NB4 (cell line): ENCODE data around the gene ZBTB1.

ENCODE experiments used
- DNase-seq: peaks from one replicate; pipeline ENCODE4 v3.0.0; 2010; ENCODE audit warnings: low read depth
- H3K4me3 ChIP-seq: one replicate; pipeline ENCODE4 v1.5.1; 2011; ENCODE audit warnings: mild to moderate bottlenecking, low read depth, low read length, moderate library complexity
- MYC ChIP-seq: IDR thresholded peaks from 2 replicates; pipeline ENCODE4 v1.6.1; 2011; ENCODE audit warnings: low read depth, low read length
- POLR2A ChIP-seq: IDR thresholded peaks from 2 replicates; pipeline ENCODE4 v1.6.1; 2011; ENCODE audit warnings: mild to moderate bottlenecking; ENCODE audit not compliant: insufficient read length; ENCODE audit errors: extremely low read depth
- TF ChIP-seq, protein P1 (sequence below): IDR thresholded peaks from one replicate; pipeline ENCODE4 v1.5.1; 2012; ENCODE audit warnings: low read depth, low read length
- TF ChIP-seq, protein P2 (sequence below): IDR thresholded peaks from 2 replicates; pipeline ENCODE4 v1.6.1; 2011; ENCODE audit warnings: low read depth, low read length

The ZBTB1 gene

DNA sequence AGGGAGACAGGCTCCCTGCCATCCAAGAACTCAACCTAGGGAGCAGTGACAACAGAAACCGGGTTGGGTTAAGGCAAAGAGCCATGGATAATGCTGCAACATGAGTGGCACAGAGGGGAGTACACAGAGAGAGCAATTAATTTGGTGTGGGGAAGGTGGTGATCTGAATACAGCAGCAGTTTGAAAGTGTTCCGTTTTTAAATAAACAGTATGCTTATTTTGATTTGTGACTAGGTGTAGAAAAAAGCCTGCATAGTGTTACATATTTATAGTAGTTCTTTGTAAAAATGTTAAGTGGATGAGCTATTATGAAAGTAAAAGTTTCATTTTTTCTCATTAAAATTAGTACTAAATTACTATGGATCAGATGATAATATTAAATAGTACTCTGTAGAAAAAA is 30.5 kb upstream of the ZBTB1 start:
- no peak overlapping the region for H3K4me3 ChIP-seq
- DNase-seq = no peak
- TF ChIP-seq POLR2A (no peak), MYC (no peak)
- TF ChIP-seq, protein P1, sequence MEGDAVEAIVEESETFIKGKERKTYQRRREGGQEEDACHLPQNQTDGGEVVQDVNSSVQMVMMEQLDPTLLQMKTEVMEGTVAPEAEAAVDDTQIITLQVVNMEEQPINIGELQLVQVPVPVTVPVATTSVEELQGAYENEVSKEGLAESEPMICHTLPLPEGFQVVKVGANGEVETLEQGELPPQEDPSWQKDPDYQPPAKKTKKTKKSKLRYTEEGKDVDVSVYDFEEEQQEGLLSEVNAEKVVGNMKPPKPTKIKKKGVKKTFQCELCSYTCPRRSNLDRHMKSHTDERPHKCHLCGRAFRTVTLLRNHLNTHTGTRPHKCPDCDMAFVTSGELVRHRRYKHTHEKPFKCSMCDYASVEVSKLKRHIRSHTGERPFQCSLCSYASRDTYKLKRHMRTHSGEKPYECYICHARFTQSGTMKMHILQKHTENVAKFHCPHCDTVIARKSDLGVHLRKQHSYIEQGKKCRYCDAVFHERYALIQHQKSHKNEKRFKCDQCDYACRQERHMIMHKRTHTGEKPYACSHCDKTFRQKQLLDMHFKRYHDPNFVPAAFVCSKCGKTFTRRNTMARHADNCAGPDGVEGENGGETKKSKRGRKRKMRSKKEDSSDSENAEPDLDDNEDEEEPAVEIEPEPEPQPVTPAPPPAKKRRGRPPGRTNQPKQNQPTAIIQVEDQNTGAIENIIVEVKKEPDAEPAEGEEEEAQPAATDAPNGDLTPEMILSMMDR = no peak
- TF ChIP-seq, protein P2, sequence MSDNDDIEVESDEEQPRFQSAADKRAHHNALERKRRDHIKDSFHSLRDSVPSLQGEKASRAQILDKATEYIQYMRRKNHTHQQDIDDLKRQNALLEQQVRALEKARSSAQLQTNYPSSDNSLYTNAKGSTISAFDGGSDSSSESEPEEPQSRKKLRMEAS = no peak

GRCh38 chr14:64474698-64475097 is 29.9 kb upstream of the ZBTB1 start:
- no peak for TF ChIP-seq MYC
- TF ChIP-seq, protein P1 = no peak
- TF ChIP-seq, protein P2 = no peak
- TF ChIP-seq POLR2A = no peak
- H3K4me3 ChIP-seq = no peak overlapping the region
- DNase-seq = no peak

DNA sequence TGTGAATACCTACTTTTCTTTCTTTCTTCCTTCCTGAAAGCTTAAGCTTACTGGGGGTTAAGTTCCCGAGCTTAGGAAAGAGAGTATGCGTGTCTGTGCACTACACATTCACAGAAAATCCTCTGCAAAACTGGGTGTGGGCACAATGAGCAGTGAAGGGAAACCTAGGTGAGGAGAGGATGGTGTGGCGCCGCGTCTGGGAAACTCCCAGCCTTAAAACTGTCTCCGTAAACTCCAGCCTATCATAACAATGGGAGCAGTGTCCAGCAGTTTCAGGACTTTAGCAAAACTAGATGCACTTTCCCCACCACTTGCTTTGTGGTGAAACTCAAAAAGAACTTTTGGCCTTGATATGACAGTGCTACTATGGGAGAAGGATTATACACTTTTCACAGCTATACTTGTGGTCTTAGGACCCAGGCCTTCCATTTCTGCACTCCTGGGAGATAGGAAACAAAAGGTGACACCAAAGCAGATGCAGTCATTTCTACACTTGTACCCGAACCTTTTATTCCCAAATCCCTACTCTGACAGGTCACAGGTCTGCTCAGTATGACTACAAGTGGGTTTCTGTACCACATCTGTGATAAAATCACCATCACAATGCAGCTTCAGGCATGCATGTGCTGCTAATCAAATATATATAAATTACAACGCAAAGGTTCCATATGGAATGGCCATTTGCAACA is 28.8 kb upstream of the ZBTB1 start:
- TF ChIP-seq POLR2A (no peak), MYC (no peak)
- TF ChIP-seq, protein P1 = no peak
- TF ChIP-seq, protein P2 = no peak

GRCh38 chr14:64476438-64476837 is 28.1 kb upstream of the ZBTB1 start:
- no peak for DNase-seq
- H3K4me3 ChIP-seq = no peak overlapping the region
- TF ChIP-seq, protein P1 = no peak
- TF ChIP-seq POLR2A = no peak

More for the DNA sequence above, 28.8 kb upstream of the ZBTB1 start:
- no peak for DNase-seq
- H3K4me3 ChIP-seq = no peak overlapping the region

DNA sequence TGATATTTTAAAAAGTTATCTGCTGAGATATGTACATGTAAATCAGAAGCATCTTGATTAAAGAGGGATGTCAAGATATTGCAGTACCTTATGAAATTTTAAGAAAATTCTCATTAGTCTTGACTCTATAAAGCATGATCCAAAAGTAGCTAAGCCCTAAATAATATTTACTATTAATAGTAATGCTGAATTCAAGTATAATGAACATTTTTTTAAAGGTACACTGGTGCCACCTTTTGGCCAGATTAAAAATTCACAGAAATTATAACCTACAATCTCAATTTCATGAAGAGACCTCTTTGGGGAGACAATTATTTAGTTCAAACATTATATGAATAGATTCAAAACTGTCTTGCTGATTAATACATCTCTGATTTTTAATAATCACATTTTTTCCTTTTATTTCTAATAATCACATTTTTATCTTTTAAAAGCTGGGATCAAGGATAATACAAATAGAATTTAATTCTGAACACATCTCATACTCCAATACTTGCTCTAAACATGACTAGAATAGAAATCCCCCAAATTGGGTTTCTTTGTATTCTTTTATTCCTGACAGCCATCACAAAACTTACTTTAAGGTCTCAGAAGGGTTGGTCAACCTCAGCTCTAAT is 25.8 kb upstream of the ZBTB1 start:
- H3K4me3 ChIP-seq = no peak overlapping the region
- no peak for TF ChIP-seq MYC
- TF ChIP-seq POLR2A = no peak
- TF ChIP-seq, protein P1 = no peak
- TF ChIP-seq, protein P2 = no peak
- DNase-seq = peak; percentile 26

DNA sequence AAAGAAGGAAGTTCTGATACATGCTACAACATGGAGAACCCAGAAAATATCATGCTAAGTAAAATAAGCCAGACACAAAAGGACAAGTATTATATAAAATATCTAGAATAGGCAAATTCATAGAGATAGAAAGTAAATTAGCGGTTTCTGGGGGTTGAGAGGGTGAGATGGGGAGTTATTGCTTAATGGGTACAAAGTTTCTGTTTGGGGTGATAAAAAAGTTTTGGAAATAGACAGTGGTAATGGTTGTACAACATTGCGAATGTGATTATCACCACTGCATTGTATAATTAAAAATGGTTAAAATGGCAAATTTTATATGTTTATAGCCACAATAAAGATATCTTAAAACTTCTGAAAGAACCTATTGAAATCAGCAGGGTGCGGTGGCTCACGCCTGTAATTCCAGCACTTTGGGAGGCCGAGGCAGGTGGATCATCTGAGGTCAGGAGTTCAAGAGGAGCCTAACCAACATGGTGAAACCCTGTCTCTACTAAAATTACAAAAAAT is 15.9 kb upstream of the ZBTB1 start:
- DNase-seq = no peak
- H3K4me3 ChIP-seq = no peak overlapping the region
- no peak for TF ChIP-seq POLR2A
- TF ChIP-seq, protein P1 = no peak
- TF ChIP-seq MYC = no peak
- TF ChIP-seq, protein P2 = no peak
